Sciatic nerve (tissue), 2 donors: ENCODE measurements around the gene RRP12. TPM values are rescaled to one million over a fixed set of nuclear protein-coding genes. Genes with fewer than 3 reads are reported as not detected.
"Not testable (repeated sequence)": the region's sequence is repeated elsewhere in the genome, so short reads cannot be mapped to it uniquely, and the experiment has no call there.

Source experiments
- ATAC-seq: fragments of 200-7000 bp; cut with Tn5 transposase; one replicate; pipeline ENCODE4 v1.9.1; 2020; ENCODE audit warnings: mild to moderate bottlenecking, moderate library complexity
- DNase-seq: peaks from one replicate; pipeline ENCODE4 v3.0.0-alpha.2; 2020; ENCODE audit warnings: low spot score
- intact Hi-C: fragments of 100-400 bp; cut with DNase I; formaldehyde crosslinking; loops from one replicate; pipeline ENCODE4 v1.14.2; 2022
- total RNA-seq: library from RNA; stranded (reverse); fragmentation: NEBNext Ultra II Directional; extraction: Animal tissue kit (Norgen Biotek cat#: 25700); gene quantifications from one replicate; pipeline ENCODE4 v1.2.1, GENCODE V29; 2021
- donor health status: DM: no; HTN: no; CAD: no.
- donor health status: DM: no; HTN: no; CAD: no.

The RRP12 gene
- total RNA-seq = 19.6 TPM

- DNase-seq = peak; percentile 87
- peak; percentile 99 for ATAC-seq
These were observed at the start of gene RRP12 for GRCh38 chr10:97400665-97401454. Gene RRP12, minus strand, starts transcription at chr10:97401340. Its CDS starts 109 bp downstream, at chr10:97401231.

DNA sequence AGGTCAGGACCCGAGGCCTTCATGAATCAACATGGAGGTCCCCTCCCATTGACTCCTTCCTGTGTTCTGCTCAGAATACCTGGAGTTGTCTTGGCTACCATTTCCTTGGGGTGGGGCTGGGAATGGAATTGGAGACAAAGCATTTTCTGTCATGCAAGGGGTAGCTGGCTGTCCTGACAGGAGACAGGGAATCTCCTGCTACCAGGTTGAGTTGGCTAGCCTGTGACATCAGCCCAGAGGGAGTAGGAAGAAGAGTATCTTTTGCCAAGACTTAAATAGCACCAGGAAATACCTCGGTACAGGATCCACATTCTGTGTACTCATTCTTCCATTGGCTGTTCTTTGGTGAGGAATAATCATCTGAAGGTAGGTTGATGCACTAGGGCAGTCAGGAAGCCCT, 49.7 kb upstream of the RRP12 start:
- ATAC-seq = no peak
- intact Hi-C loops = no loop called here
- no peak for DNase-seq

More at GRCh38 chr10:97400665-97401454, at the start of gene RRP12:
- intact Hi-C loops = no loop called here

DNA sequence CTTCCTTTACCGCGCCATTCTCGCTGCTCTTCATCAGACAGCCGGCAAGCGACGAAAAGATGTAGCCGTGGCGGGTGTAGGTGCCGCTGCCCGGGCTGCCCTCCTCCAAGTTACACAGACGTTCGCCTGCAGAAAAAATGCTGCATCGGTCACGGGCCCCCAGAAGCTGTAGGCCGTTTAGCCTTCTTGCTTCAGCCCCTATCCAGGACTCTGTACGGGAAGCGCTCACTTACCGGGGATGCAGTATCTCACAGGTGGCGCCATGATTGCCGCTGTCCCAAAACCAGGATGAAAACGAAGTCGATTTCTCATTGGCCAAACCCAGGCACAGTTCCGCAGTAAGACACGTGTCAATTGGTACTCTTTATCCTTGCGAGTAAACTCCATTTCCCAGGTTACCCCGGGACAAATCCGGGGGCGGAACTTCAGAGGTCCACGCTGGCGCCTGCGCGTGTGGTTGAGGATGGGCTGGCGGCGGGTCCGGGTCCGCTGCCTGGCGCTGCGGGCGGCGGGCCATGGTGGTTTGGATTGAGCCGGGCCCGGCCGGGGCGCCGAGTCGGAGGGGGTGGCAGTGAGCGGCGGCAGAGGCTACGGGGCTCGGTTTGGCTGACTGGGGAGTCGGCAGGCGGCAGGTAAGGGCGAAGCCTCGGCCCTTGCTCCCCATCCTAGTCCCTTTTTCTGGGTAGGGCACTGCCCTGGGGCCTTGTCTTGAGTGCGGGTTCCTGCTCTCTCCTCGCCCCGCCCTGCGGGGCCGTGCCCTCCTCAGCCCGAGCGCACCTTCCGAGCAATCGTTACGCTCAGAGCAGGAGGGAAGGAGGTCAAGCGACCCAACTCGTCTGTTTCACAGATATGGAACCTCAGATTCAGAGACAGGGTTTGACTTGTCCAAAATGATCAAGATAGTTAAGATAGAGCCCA, 44.8 kb upstream of the RRP12 start, which contains the start of the genes EXOSC1 and ZDHHC16:
EXOSC1 (minus strand) TSS at position 285 of the 918 bp plus-strand sequence; CDS start at position 264, 21 bp downstream.
ZDHHC16 (plus strand) TSS at position 454 of the 918 bp plus-strand sequence. CDS start 5,501 bp downstream, outside the sequence.
- peak; percentile 93 for DNase-seq
- ATAC-seq = peak; percentile 99
- intact Hi-C loops = no loop called here

GRCh38 chr10:97445357-97445721, 44.2 kb upstream of the RRP12 start:
- intact Hi-C loops = no loop called here
- DNase-seq (no peak), ATAC-seq (no peak)

DNA sequence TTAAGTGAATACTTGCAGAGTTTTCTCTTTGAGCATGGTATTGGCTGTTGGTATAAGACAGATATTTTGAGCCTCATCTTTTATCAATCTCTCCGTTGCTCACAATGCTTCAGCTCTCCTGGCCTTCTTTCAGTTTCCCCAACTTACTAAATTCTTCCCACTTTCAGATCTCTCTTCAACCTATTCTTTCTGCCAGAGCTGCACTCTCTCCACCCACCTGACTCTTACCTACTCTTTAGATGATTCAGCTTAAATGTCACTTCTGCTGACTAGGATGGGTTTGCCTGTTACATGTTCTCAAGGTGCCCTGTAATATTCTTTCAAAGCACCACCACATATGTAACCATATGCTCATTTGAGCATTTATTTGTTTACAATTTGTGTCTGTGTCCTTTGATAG, 43.1 kb upstream of the RRP12 start:
- ATAC-seq = no peak
- intact Hi-C loops = no loop called here
- DNase-seq = no peak

DNA sequence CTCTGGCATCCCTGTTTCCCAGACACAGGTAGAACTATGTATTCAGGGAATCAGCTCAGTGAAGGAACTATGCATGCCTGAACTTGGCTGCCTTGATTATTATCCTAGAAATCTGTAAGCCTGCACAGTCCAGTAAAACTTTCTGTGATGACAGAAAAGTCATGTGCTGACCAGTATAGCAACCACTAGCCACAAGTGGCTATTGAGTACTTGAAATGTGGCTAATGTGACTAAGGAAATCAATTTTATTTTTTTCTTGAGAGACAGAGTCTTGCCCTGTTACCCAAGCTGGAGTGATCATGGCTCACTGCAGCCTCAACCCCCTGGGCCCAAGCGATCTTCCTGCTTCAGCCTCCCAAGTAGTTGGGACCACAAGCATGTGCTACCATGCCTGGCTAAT, 41.1 kb upstream of the RRP12 start:
- DNase-seq (no peak), ATAC-seq (no peak)
- intact Hi-C loops = no loop called here

GRCh38 chr10:97435211-97435610, 34.1 kb upstream of the RRP12 start:
- no peak for ATAC-seq
- no peak for DNase-seq
- intact Hi-C loops = no loop called here

GRCh38 chr10:97434557-97434956, 33.4 kb upstream of the RRP12 start:
- DNase-seq (no peak), ATAC-seq (no peak)
- intact Hi-C loops = no loop called here

- ATAC-seq (no peak), DNase-seq (no peak)
- intact Hi-C loops = no loop called here
These were observed 32.9 kb upstream of the RRP12 start for GRCh38 chr10:97434055-97434454.

GRCh38 chr10:97428572-97428981, 27.4 kb upstream of the RRP12 start:
- ATAC-seq (no peak), DNase-seq (no peak)
- intact Hi-C loops = no loop called here

DNA sequence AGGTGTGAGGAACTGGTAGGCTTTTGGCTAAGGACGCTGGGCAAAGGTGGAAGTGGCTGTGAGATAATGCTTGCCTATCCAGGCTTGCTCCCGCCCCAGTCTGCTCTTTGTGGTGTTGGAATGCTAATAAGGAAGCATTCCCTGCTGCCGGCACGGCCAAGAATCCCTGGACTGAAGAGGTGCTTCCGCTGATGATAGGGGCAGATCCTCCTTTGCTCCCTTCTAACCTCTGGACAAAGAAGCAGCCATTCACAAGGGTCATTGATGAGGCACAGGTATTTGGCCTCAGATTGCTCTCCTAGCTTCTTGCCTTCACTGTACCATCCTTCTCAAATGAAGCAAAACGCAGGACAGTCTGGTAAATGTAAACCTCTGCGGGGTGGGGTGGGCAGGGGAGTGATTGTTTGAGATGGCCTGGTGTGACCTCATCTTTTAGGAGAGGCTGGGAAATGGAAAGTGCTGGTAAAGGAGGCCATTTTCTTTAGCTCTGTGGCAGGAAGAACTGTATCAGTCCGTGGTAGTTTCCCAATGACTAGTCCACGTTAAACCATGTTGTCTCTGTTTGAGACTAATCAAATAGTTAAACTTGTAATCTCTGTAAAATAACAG, 26.5 kb upstream of the RRP12 start:
- ATAC-seq = no peak
- no peak for DNase-seq
- intact Hi-C loops = no loop called here

- no peak for ATAC-seq
- DNase-seq = no peak
- intact Hi-C loops = no loop called here
These were observed 25.8 kb upstream of the RRP12 start for GRCh38 chr10:97426776-97427570.

DNA sequence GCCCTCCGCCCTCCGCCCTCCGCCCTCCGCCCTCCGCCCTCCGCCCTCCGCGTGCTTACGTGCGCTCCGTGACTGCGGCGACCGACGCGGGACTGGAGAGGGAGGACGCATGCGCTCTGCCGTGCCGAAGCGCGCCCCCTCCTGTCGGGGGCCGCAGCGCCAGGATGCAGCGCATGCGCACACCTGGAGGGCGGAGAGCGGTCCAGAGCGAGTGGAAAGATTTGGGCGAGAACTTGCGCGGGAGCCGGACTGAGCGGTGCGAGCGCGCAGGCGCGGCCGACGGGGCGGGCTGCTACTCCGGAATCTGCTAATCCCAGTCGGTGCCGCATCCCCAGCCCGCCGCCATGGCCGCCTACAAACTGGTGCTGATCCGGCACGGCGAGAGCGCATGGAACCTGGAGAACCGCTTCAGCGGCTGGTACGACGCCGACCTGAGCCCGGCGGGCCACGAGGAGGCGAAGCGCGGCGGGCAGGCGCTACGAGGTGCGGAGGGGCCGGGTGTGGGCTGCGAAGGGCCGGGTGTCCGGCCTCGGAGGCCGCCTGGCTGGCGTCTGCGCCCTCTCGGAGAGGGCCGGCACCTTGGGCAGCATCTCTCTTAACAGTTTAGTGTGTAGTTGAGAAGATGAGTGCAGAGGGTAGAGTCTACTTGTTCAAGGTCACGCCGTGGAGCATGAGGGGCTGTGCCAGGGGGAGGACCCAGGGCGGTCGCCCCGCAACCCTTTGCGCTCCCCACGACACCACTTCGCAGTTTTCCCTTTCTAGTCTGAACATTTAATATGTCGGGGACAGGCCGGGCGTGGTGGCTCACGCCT, 25.0 kb upstream of the RRP12 start, which contains the start of gene PGAM1:
PGAM1 (plus strand) TSS at position 228 of the 812 bp plus-strand sequence; CDS start at position 345, 117 bp downstream.
- peak; percentile 96 for DNase-seq

DNA sequence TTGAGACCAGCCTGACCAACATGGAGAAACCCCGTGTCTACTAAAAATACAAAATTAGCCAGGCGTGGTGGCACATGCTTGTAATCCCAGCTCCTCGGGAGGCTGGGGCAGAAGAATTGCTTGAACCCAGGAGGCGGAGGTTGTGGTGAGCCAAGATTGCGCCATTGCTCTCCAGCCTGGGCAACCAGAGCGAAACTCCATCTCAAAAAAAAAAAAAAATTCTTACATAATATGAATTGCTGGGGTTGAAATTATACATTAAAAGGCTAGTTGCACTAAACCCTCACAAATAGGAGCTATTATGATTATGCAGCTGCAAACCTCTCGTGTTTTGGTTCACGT, 22.6 kb upstream of the RRP12 start:
- intact Hi-C loops, DNase-seq, ATAC-seq: not testable (repeated sequence)

More for the DNA sequence above, 25.0 kb upstream of the RRP12 start, which contains the start of gene PGAM1:
- intact Hi-C loops = no loop called here
- peak; percentile 98 for ATAC-seq

- intact Hi-C loops = no loop called here
- ATAC-seq = no peak
These were observed 15.4 kb upstream of the RRP12 start for GRCh38 chr10:97416565-97416964.

GRCh38 chr10:97412891-97413304, 11.8 kb upstream of the RRP12 start:
- intact Hi-C loops = no loop called here
- DNase-seq (no peak), ATAC-seq (no peak)

More at GRCh38 chr10:97416565-97416964, 15.4 kb upstream of the RRP12 start:
- DNase-seq = no peak

DNA sequence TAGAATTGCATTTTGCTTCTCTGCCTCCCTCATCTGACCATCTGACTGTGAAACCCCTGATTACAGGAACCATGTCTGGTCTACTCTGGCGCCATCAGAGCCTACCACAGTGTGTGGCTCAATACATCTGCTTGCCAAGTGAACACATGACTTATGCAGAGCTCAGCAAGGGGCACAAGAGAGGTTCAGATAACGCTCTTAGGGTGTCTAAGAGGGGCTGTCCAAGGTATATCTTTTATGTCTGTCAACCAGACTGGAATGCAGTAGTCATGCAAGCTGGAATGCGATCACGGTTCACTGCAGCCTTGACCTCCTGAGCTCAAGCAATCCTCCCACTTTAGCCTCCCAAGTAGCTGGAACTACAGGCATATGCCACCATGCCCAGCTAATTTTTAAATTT, 10.3 kb upstream of the RRP12 start:
- ATAC-seq (no peak), DNase-seq (no peak)
- intact Hi-C loops = no loop called here
